Activated naive CD4-positive, alpha-beta T cell treated with anti-CD3 and anti-CD28 coated beads, Interleukin-2, amount 10 ng/mL, durations not matched to agents 5 hours and 36 hours (primary cell): ENCODE measurements around the gene MUS81. TPM values are rescaled to one million over a fixed set of nuclear protein-coding genes. Genes with fewer than 3 reads are reported as not detected.

Experiments used
- total RNA-seq, 2 experiments: library from RNA; stranded (reverse); gene quantifications; one replicate each; pipeline ENCODE4 v1.2.3, GENCODE V29; 2021

The MUS81 gene
- total RNA-seq, result 10 to 100 TPM; 78.8 to 92.6 TPM

GRCh38 chr11:65860278-65861164 is at the start of gene MUS81:
TSS of gene MUS81 (plus strand) at chr11:65860433. CDS start at chr11:65860754, 321 bp downstream.

GRCh38 chr11:65833297-65834030 is 26.8 kb upstream of the MUS81 start, which contains the start of gene SNX32:
TSS of gene SNX32 (plus strand) at chr11:65833963. CDS start at chr11:65834066, 103 bp downstream.

GRCh38 chr11:65857853-65858680 is 2.2 kb upstream of the MUS81 start, which contains the start of gene CFL1:
TSS of gene CFL1 (minus strand) at chr11:65858180. CDS start at chr11:65858099, 81 bp downstream.

GRCh38 chr11:65872586-65873317 is 12.5 kb downstream of the MUS81 start, which contains the start of gene EFEMP2:
TSS of gene EFEMP2 (minus strand) at chr11:65872800. CDS start at chr11:65872354, 446 bp downstream.

GRCh38 chr11:65879617-65880016 is 19.4 kb downstream of the MUS81 start, which contains the start of gene CTSW:
TSS of gene CTSW (plus strand) at chr11:65879837. CDS start at chr11:65879855, 18 bp downstream.

GRCh38 chr11:65888163-65888814 is 28.1 kb downstream of the MUS81 start, which contains the start of gene FIBP:
TSS of gene FIBP (minus strand) at chr11:65888471. CDS start at chr11:65888418, 53 bp downstream.

GRCh38 chr11:65890324-65891218 is 30.3 kb downstream of the MUS81 start, which contains the start of gene CCDC85B:
TSS of gene CCDC85B (plus strand) at chr11:65890673. CDS start at chr11:65890784, 111 bp downstream.

GRCh38 chr11:65900125-65900898 is 40.1 kb downstream of the MUS81 start, which contains the start of gene FOSL1:
TSS of gene FOSL1 (minus strand) at chr11:65900388. CDS start at chr11:65900339, 49 bp downstream.

Other genes starting within 250 kb of the MUS81 start
- 10 to 100 TPM; 57.3 to 58.1 TPM for gene MAP3K11, start 246.2 kb upstream of the MUS81 start, total RNA-seq
- 10 to 100 TPM; 41.9 to 42.4 TPM for gene PCNX3, start 244.7 kb upstream of the MUS81 start, total RNA-seq
- gene SIPA1, start 222.3 kb upstream of the MUS81 start, total RNA-seq, result 100 to 1,000 TPM; 243 to 252 TPM
- gene RELA, start 197.5 kb upstream of the MUS81 start, total RNA-seq, result 10 to 100 TPM; 82.7 to 90.8 TPM
- gene KAT5, start 148.2 kb upstream of the MUS81 start, total RNA-seq, result 10 to 100 TPM; 68.4 to 71.1 TPM
- gene RNASEH2C, start 139.6 kb upstream of the MUS81 start, total RNA-seq, result 10 to 100 TPM; 75.3 to 79.9 TPM
- gene AP5B1, start 79.5 kb upstream of the MUS81 start, total RNA-seq, result 10 to 100 TPM; 27.3 to 28.2 TPM
- gene OVOL1, start 73.4 kb upstream of the MUS81 start, total RNA-seq, result under 1 TPM; 0.48 to 0.55 TPM
- gene SNX32, start 26.5 kb upstream of the MUS81 start, total RNA-seq, result 1 to 10 TPM; 1.5 to 2.2 TPM
- gene CFL1, start 2.3 kb upstream of the MUS81 start, total RNA-seq, result 1,000 to 10,000 TPM; 1,544 to 1,547 TPM
- gene EFEMP2, start 12.4 kb downstream of the MUS81 start, total RNA-seq, result 10 to 100 TPM; 10.5 to 12.1 TPM
- gene CTSW, start 19.4 kb downstream of the MUS81 start, total RNA-seq, result 10 to 100 TPM; 47.0 to 47.2 TPM
- 10 to 100 TPM; 63.8 to 64.3 TPM for gene FIBP, start 28.0 kb downstream of the MUS81 start, total RNA-seq
- 10 to 100 TPM; 44.8 to 46.0 TPM for gene CCDC85B, start 30.2 kb downstream of the MUS81 start, total RNA-seq
- 1 to 10 TPM; 1.8 to 2.0 TPM for gene FOSL1, start 40.0 kb downstream of the MUS81 start, total RNA-seq
- 10 to 100 TPM; 34.5 to 34.6 TPM for gene C11orf68, start 58.6 kb downstream of the MUS81 start, total RNA-seq
- 100 to 1,000 TPM; 165 to 171 TPM for gene DRAP1, start 59.0 kb downstream of the MUS81 start, total RNA-seq
- not detected for gene TSGA10IP, start 85.0 kb downstream of the MUS81 start, total RNA-seq
- gene SART1, start 101.3 kb downstream of the MUS81 start, total RNA-seq, result 10 to 100 TPM; 68.4 to 73.2 TPM
- 10 to 100 TPM; 37.8 to 41.8 TPM for gene EIF1AD, start 141.7 kb downstream of the MUS81 start, total RNA-seq
- 100 to 1,000 TPM; 186 to 197 TPM for gene BANF1, start 142.1 kb downstream of the MUS81 start, total RNA-seq
- gene CST6, start 151.6 kb downstream of the MUS81 start, total RNA-seq, result not detected
- gene CATSPER1, start 166.0 kb downstream of the MUS81 start, total RNA-seq, result not detected
- not detected for gene GAL3ST3, start 188.7 kb downstream of the MUS81 start, total RNA-seq
- 100 to 1,000 TPM; 202 to 203 TPM for gene SF3B2, start 191.9 kb downstream of the MUS81 start, total RNA-seq
- 100 to 1,000 TPM; 109 to 119 TPM for gene PACS1, start 209.8 kb downstream of the MUS81 start, total RNA-seq